ENCODE measurements around the gene SELENOW. TPM values are rescaled to one million over a fixed set of nuclear protein-coding genes. Genes with fewer than 3 reads are reported as not detected.

Gene SELENOW
- total and polyA plus RNA-seq, 2 of the 8 experiments (the other 6 are each of a cell fraction or from before 2014, with no cell fraction given) = 371 to 588 TPM

GRCh38 chr19:47819858-47820257 lies 41.4 kb downstream of the SELENOW start:
- DNase-seq (ENCODE audit: low read depth in 1 of 2, low spot score in 2 of 2) (peak in 1 of 2 experiments; percentile 17), FAIRE-seq (peak; percentile 7)
- H4K20me1 ChIP-seq (replicated peaks in 1 of 2; ENCODE audit: control insufficient read depth in 1 of 2, insufficient read depth in 2 of 2, low read length in 2 of 2) = no peaks in the 10 kb centered on the region
- H2AK5ac ChIP-seq (ENCODE audit: low read depth, low read length) = no peak overlapping the region
- TF ChIP-seq EZH2 (IDR thresholded peaks at IDR 0.05; ENCODE audit: low read depth, low read length, severe bottlenecking) (no peak), RBBP5 (IDR thresholded peaks at IDR 0.05; ENCODE audit: borderline replicate concordance, low read depth, low read length) (0 out of 2 replicates have a peak, but pooled peaks have one; percentile 51), BCL11A (IDR thresholded peaks at IDR 0.05; ENCODE audit: low read depth in 2 of 2, low read length in 2 of 2) (no peak), TAF7 (optimal IDR thresholded peaks at IDR 0.05; ENCODE audit: borderline replicate concordance, low read depth, low read length) (no peak), SP1 (IDR thresholded peaks at IDR 0.05; ENCODE audit: low read depth, low read length) (peak; percentile 58; the same call in 1 of the 2 replicates), EP300 (IDR thresholded peaks at IDR 0.05; ENCODE audit: borderline replicate concordance in 1 of 2, low read depth in 2 of 2, low read length in 2 of 2) (0 out of 3 replicates have a peak, but pooled peaks of 1 of the 2 experiments have one; percentile 33), BACH1 (IDR thresholded peaks at IDR 0.05; ENCODE audit: low read length) (no peak), CREB1 (IDR thresholded peaks at IDR 0.05) (0 out of 2 replicates have a peak, but pooled peaks have one; percentile 29), NANOG (IDR thresholded peaks at IDR 0.05; ENCODE audit: insufficient read depth, low read depth, low read length, poor library complexity, severe bottlenecking) (peak; percentile 31)
- TF ChIP-seq, protein P1, sequence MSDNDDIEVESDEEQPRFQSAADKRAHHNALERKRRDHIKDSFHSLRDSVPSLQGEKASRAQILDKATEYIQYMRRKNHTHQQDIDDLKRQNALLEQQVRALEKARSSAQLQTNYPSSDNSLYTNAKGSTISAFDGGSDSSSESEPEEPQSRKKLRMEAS (IDR thresholded peaks at IDR 0.05) = peak; percentile 30; the same call in 1 of the 2 replicates
- H4K5ac ChIP-seq (ENCODE audit: insufficient read length, low read depth, low read length) = no peak overlapping the region
- H4K8ac ChIP-seq (ENCODE audit: extremely low read depth, insufficient read depth, low read length) = no peak overlapping the region
- H3K23me2 ChIP-seq (ENCODE audit: low read depth, low read length) = peaks cover 4% of the 10 kb centered on the region; the same call in 1 of the 2 replicates
- H2BK120ac ChIP-seq (replicated peaks; ENCODE audit: low read depth, low read length) = no peak overlapping the region
- 0 out of 2 replicates have a peak overlapping the region, but pooled peaks have one; percentile 5 for H2BK15ac ChIP-seq (ENCODE audit: low read length)
- H3K23ac ChIP-seq (ENCODE audit: insufficient read length) = no peak overlapping the region
- H3K36me3 ChIP-seq (ENCODE audit: control insufficient read depth in 2 of 4, insufficient read depth in 4 of 4, low read length in 3 of 4) = no peaks in the 10 kb centered on the region
- CTCF ChIA-PET (ENCODE audit: partially characterized antibody) = interaction anchor here (0.7 to 2.3 kb wide), 8 partner anchors 13 to 77 kb away, joined by 3 to 9 read pairs (median 4); no protein-coding TSS in a partner anchor
- no peak overlapping the region for H3K14ac ChIP-seq (ENCODE audit: insufficient read length)
- H3K79me1 ChIP-seq (ENCODE audit: low read depth, low read length) = no peaks in the 10 kb centered on the region
- WGBS, 2 experiments (ENCODE audit: extremely low coverage in 1 of 2, insufficient coverage in 1 of 2, insufficient read length in 1 of 2, insufficient replicate concordance in 2 of 2, low coverage in 1 of 2, low lambda C conversion rate in 2 of 2, missing lambda C conversion rate in 1 of 2) = 45% methylated on average over 8 of the region's 10 CpGs; no CpG with 5 or more reads in 1 of the 2 experiments
- POLR2A ChIA-PET (ENCODE audit: partially characterized antibody) = interaction anchor here (1.2 to 1.3 kb wide), 2 partner anchors 9 to 29 kb away, joined by 6 to 11 read pairs; no protein-coding TSS in a partner anchor
- H3K4me3 ChIP-seq (ENCODE audit: extremely low read depth in 1 of 4, insufficient read depth in 2 of 4, low read depth in 3 of 4, low read length in 4 of 4) = peak overlapping the region in 2 of 4 experiments; percentile 14 to 17; a peak in 1 of 8 replicates
- H3K79me2 ChIP-seq (ENCODE audit: control insufficient read depth in 1 of 2, insufficient read depth in 2 of 2, low read length in 2 of 2) = no peaks in the 10 kb centered on the region; a peak in 1 of 4 replicates
- H2BK5ac ChIP-seq (ENCODE audit: low read depth, low read length) = no peak overlapping the region
- peak overlapping the region; percentile 48; a peak in 3 of 4 replicates for H3K4me2 ChIP-seq (ENCODE audit: insufficient read depth in 1 of 2, low read depth in 2 of 2, low read length in 2 of 2)
- no peak overlapping the region for H3K4ac ChIP-seq (replicated peaks; ENCODE audit: insufficient read length, low read depth, low read length)
- 0 out of 2 replicates have a peak overlapping the region, but pooled peaks have one; percentile 86 for H2BK20ac ChIP-seq (ENCODE audit: low read length)
- no peaks in the 10 kb centered on the region for H3K27me3 ChIP-seq (replicated peaks in 1 of 4; ENCODE audit: control insufficient read depth in 3 of 4, extremely low read depth in 1 of 4, insufficient read depth in 3 of 4, low read length in 3 of 4)
- no peak overlapping the region; the same call in 1 of the 2 replicates for H3K18ac ChIP-seq (ENCODE audit: extremely low read depth, low read length)
- H3K56ac ChIP-seq (replicated peaks; ENCODE audit: insufficient read length, low read depth, low read length) = no peak overlapping the region
- H3K4me1 ChIP-seq (replicated peaks in 1 of 4; ENCODE audit: control insufficient read depth in 3 of 4, insufficient read depth in 4 of 4, low read length in 3 of 4) = peaks cover 0 to 19% (median 11%) of the 10 kb centered on the region in 4 experiments; a peak in 6 of 7 replicates
- no peak overlapping the region for H3K9ac ChIP-seq (replicated peaks in 1 of 4; ENCODE audit: extremely low read depth in 1 of 4, low read depth in 3 of 4, low read length in 3 of 4)
- no peaks in the 10 kb centered on the region for H3K9me3 ChIP-seq (ENCODE audit: insufficient read depth in 2 of 2, low read depth in 1 of 2, low read length in 1 of 2)
- H2AFZ ChIP-seq (ENCODE audit: low read length) = 0 out of 2 replicates have a peak overlapping the region, but pooled peaks have one; percentile 24
- H4K91ac ChIP-seq (replicated peaks; ENCODE audit: insufficient read length, low read length) = no peak overlapping the region
- no peak overlapping the region for H3K27ac ChIP-seq (ENCODE audit: low read depth, low read length)
- no peak overlapping the region for H2BK12ac ChIP-seq (ENCODE audit: low read depth, low read length)

All from H1 (cell line).